HG02642 (cell line): ENCODE data around the gene USP17L19.
"Not testable (repeated sequence)": the region's sequence is repeated elsewhere in the genome, so short reads cannot be mapped to it uniquely, and the experiment has no call there.

Source experiments
- ATAC-seq: cut with Tn5 transposase; IDR thresholded peaks from one replicate; pipeline ENCODE4 v1.9.1; 2021; ENCODE audit warnings: mild to moderate bottlenecking; ENCODE audit not compliant: unreplicated experiment, poor library complexity

The USP17L19 gene

DNA sequence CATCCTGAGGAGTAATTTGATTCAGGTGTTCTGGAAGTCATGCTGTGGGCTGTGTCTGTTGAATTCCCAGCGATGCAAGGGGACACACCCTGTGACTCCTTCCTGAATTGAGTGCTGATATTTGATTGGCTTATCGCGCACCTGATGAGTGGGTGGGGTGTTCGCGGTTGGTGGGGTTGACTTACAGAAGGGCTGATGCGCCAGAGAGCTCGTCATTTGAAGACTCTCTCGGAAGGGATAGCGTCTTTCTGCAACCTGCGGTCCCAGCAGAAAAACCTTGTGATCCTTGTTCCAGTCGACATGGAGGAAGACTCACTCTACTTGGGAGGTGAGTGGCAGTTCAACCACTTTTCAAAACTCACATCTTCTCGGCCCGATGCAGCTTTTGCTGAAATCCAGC lies at the start of gene USP17L19:
Gene USP17L19, plus strand, starts transcription at position 301 of the 400 bp plus-strand sequence. Its CDS starts 0 bp downstream, at position 301.
- not testable (repeated sequence) for ATAC-seq

- ATAC-seq = not testable (repeated sequence)
Measured at GRCh38 chr4:9210357-9210756, 42.8 kb upstream of the USP17L19 start, which contains the start of gene USP17L10. Gene USP17L10 (plus strand): TSS chr4:9210657. CDS start chr4:9210657, 0 bp downstream.

- not testable (repeated sequence) for ATAC-seq
Measured at GRCh38 chr4:9214701-9215100, 38.5 kb upstream of the USP17L19 start.

DNA sequence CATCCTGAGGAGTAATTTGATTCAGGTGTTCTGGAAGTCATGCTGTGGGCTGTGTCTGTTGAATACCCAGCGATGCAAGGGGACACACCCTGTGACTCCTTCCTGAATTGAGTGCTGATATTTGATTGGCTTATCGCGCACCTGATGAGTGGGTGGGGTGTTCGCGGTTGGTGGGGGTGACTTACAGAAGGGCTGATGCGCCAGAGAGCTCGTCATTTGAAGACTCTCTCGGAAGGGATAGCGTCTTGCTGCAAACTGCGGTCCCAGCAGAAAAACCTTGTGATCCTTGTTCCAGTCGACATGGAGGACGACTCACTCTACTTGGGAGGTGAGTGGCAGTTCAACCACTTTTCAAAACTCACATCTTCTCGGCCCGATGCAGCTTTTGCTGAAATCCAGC lies 38.1 kb upstream of the USP17L19 start, which contains the start of gene USP17L11:
Gene USP17L11, plus strand, starts transcription at position 301 of the 400 bp plus-strand sequence. Its CDS starts 0 bp downstream, at position 301.
- ATAC-seq = not testable (repeated sequence)

GRCh38 chr4:9219852-9220251 lies 33.3 kb upstream of the USP17L19 start, which contains the start of gene USP17L12:
Gene USP17L12 (plus strand): TSS chr4:9220152. CDS start chr4:9220152, 0 bp downstream.
- ATAC-seq = not testable (repeated sequence)

GRCh38 chr4:9224596-9224995 lies 28.6 kb upstream of the USP17L19 start, which contains the start of gene USP17L13:
Gene USP17L13 (plus strand): TSS chr4:9224896. CDS start chr4:9224896, 0 bp downstream.
- not testable (repeated sequence) for ATAC-seq

GRCh38 chr4:9230249-9230648 lies 22.9 kb upstream of the USP17L19 start:
- not testable (repeated sequence) for ATAC-seq

DNA sequence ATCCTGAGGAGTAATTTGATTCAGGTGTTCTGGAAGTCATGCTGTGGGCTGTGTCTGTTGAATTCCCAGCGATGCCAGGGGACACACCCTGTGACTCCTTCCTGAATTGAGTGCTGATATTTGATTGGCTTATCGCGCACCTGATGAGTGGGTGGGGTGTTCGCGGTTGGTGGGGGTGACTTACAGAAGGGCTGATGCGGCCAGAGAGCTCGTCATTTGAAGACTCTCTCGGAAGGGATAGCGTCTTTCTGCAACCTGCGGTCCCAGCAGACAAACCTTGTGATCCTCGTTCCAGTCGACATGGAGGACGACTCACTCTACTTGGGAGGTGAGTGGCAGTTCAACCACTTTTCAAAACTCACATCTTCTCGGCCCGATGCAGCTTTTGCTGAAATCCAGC lies 19.1 kb upstream of the USP17L19 start, which contains the start of gene USP17L15:
Gene USP17L15, plus strand, starts transcription at position 301 of the 400 bp plus-strand sequence. Its CDS starts 0 bp downstream, at position 301.
- not testable (repeated sequence) for ATAC-seq

DNA sequence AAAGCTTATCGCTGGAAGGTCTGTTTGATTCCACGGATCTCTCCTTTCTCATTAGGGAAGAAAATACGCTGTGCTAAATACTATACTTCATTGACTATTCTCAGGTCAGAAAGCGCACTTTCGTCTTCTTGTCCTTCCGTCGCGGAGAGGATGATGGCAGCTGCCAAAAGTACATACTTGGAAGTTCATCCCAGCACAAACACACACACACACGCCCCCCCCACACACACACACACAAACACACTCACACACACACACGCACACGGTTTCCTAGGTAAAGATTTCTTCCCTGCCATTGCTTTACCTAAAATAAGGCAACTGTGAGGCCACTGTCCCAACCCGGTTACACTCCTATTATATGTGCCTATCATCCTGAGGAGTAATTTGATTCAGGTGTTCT lies 14.7 kb upstream of the USP17L19 start:
- not testable (repeated sequence) for ATAC-seq

DNA sequence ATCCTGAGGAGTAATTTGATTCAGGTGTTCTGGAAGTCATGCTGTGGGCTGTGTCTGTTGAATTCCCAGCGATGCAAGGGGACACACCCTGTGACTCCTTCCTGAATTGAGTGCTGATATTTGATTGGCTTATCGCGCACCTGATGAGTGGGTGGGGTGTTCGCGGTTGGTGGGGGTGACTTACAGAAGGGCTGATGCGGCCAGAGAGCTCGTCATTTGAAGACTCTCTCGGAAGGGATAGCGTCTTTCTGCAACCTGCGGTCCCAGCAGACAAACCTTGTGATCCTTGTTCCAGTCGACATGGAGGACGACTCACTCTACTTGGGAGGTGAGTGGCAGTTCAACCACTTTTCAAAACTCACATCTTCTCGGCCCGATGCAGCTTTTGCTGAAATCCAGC lies 9.6 kb upstream of the USP17L19 start, which contains the start of gene USP17L17:
Gene USP17L17, plus strand, starts transcription at position 301 of the 400 bp plus-strand sequence. Its CDS starts 0 bp downstream, at position 301.
- not testable (repeated sequence) for ATAC-seq

DNA sequence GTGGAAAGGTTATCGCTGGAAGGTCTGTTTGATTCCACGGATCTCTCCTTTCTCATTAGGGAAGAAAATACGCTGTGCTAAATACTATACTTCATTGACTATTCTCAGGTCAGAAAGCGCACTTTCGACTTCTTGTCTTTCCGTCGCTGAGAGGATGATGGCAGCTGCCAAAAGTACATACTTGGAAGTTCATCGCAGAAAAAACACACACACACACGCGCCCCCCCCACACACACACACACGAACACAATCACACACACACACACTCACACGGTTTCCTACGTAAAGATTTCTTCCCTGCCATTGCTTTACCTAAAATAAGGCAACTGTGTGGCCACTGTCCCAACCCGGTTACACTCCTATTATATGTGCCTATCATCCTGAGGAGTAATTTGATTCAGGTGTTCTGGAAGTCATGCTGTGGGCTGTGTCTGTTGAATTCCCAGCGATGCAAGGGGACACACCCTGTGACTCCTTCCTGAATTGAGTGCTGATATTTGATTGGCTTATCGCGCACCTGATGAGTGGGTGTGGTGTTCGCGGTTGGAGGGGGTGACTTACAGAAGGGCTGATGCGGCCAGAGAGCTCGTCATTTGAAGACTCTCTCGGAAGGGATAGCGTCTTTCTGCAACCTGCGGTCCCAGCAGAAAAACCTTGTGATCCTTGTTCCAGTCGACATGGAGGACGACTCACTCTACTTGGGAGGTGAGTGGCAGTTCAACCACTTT lies 5.1 kb upstream of the USP17L19 start, which contains the start of gene USP17L18:
Gene USP17L18, plus strand, starts transcription at position 678 of the 728 bp plus-strand sequence. Its CDS starts 0 bp downstream, at position 678.
- ATAC-seq = not testable (repeated sequence)

GRCh38 chr4:9257824-9258223 lies 4.6 kb downstream of the USP17L19 start, which contains the start of gene USP17L20:
Gene USP17L20 (plus strand): TSS chr4:9258124. CDS start chr4:9258124, 0 bp downstream.
- not testable (repeated sequence) for ATAC-seq

DNA sequence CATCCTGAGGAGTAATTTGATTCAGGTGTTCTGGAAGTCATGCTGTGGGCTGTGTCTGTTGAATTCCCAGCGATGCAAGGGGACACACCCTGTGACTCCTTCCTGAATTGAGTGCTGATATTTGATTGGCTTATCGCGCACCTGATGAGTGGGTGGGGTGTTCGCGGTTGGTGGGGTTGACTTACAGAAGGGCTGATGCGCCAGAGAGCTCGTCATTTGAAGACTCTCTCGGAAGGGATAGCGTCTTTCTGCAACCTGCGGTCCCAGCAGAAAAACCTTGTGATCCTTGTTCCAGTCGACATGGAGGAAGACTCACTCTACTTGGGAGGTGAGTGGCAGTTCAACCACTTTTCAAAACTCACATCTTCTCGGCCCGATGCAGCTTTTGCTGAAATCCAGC lies 9.4 kb downstream of the USP17L19 start, which contains the start of gene USP17L21:
Gene USP17L21, plus strand, starts transcription at position 301 of the 400 bp plus-strand sequence. Its CDS starts 0 bp downstream, at position 301.
- ATAC-seq = not testable (repeated sequence)

- not testable (repeated sequence) for ATAC-seq
Measured at GRCh38 chr4:9267319-9267718, 14.1 kb downstream of the USP17L19 start, which contains the start of gene USP17L22. Gene USP17L22 (plus strand): TSS chr4:9267619. CDS start chr4:9267619, 0 bp downstream.

DNA sequence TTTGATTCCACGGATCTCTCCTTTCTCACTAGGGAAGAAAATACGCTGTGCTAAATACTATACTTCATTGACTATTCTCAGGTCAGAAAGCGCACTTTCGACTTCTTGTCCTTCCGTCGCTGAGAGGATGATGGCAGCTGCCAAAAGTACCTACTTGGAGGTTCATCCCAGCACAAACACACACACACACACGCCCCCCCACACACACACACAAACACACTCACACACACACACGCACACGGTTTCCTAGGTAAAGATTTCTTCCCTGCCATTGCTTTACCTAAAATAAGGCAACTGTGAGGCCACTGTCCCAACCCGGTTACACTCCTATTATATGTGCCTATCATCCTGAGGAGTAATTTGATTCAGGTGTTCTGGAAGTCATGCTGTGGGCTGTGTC lies 18.5 kb downstream of the USP17L19 start:
- not testable (repeated sequence) for ATAC-seq
